GM12878 (cell line): ENCODE results near the gene ZNF83. TPM values are rescaled to one million over a fixed set of nuclear protein-coding genes. Genes with fewer than 3 reads are reported as not detected.

ENCODE experiments used
- ATAC-seq: fragments of 200-7000 bp; cut with Tn5 transposase; 3 replicates; pipeline ENCODE4 v1.9.1; 2020; ENCODE audit warnings: mild to moderate bottlenecking, moderate library complexity
- BruUV-seq: library from RNA; stranded (reverse); fragments of 400-500 nt; replicated peaks from 2 replicates; lab custom pipeline; 2021; lab: Mats Ljungman, UMichigan
- CTCF ChIA-PET: fragments of 300-600 bp; sonication (Branson Sonifier 250); formaldehyde crosslinking; extraction: SDS; loops from one replicate; lab custom pipeline; 2021; ENCODE audit warnings: inconsistent platforms; lab: Yijun Ruan, JAX
- POLR2A ChIA-PET: fragments of 350-600 bp; formaldehyde crosslinking; extraction: SDS; loops from one replicate; lab custom pipeline; 2021; ENCODE audit warnings: inconsistent platforms; lab: Charles Lee
- RAD21 ChIA-PET: fragments of 300-600 bp; sonication (Branson Sonifier 250); formaldehyde crosslinking; loops from one replicate; lab custom pipeline; 2023; ENCODE audit warnings: antibody characterized with exemption; ENCODE audit not compliant: unreplicated experiment; lab: Charles Lee
- SMC1A ChIA-PET: fragments of 300-600 bp; sonication (Branson Sonifier 250); formaldehyde crosslinking; loops from one replicate; lab custom pipeline; 2023; ENCODE audit not compliant: unreplicated experiment, uncharacterized antibody; lab: Charles Lee
- DNase-seq: peaks from one replicate; pipeline ENCODE4 v3.0.0-alpha.2; 2011; ENCODE audit warnings: low read depth, low spot score
- FAIRE-seq: peaks from 3 replicates; lab custom pipeline; 2011; peaks lifted over from hg19 to GRCh38; lab: Jason Lieb, UNC
- H2AFZ ChIP-seq: 2 replicates; pipeline ENCODE4 v1.6.0; 2011; ENCODE audit warnings: low read depth, low read length, control low read depth; ENCODE audit not compliant: control insufficient read depth
- H3K27ac ChIP-seq: 2 replicates; pipeline ENCODE4 v1.5.1; 2011; ENCODE audit warnings: control low read depth; ENCODE audit not compliant: control insufficient read depth, insufficient read depth
- H3K27me3 ChIP-seq, 2 experiments: replicated peaks in 1 of 2; 2 replicates each; pipeline versions ENCODE4 v1.6.0 to v1.6.1; 2011; ENCODE audit warnings: low read length in 1 of 2; ENCODE audit not compliant: control insufficient read depth in 2 of 2, insufficient read depth in 2 of 2
- H3K36me3 ChIP-seq, 2 experiments: 2 replicates each; pipeline ENCODE4 v1.5.1; 2011; ENCODE audit warnings: low read length in 1 of 2; ENCODE audit not compliant: control insufficient read depth in 2 of 2, insufficient read depth in 2 of 2
- H3K4me1 ChIP-seq: 2 replicates; pipeline ENCODE4 v1.6.1; 2011; ENCODE audit warnings: mild to moderate bottlenecking, low read length, moderate library complexity, mixed read lengths; ENCODE audit not compliant: control insufficient read depth, insufficient read depth
- H3K4me2 ChIP-seq: 2 replicates; pipeline ENCODE4 v1.6.0; 2011; ENCODE audit warnings: control low read depth; ENCODE audit not compliant: control insufficient read depth, insufficient read depth
- H3K4me3 ChIP-seq: fragments of 200-600 bp; sonication (generic); 2 replicates; pipeline ENCODE4 v1.5.1; 2016
- H3K79me2 ChIP-seq: 2 replicates; pipeline ENCODE4 v1.6.0; 2011; ENCODE audit warnings: low read length; ENCODE audit not compliant: control insufficient read depth, insufficient read depth
- H3K9ac ChIP-seq: 2 replicates; pipeline ENCODE4 v1.8.0; 2011; ENCODE audit warnings: low read length, control low read depth, mixed read lengths; ENCODE audit not compliant: control insufficient read depth, insufficient read depth
- H3K9me3 ChIP-seq: replicated peaks from 3 replicates; pipeline ENCODE4 v1.5.1; 2011; ENCODE audit warnings: mild to moderate bottlenecking, low read length; ENCODE audit not compliant: control insufficient read depth, insufficient read depth
- H4K20me1 ChIP-seq: 2 replicates; pipeline ENCODE4 v1.6.0; 2011; ENCODE audit not compliant: control insufficient read depth, insufficient read depth
- CEBPB ChIP-seq, 2 experiments: fragments of 150-350 bp in 1 of 2; IDR thresholded peaks; 2 replicates each; pipeline ENCODE4 v1.6.1; 2012 to 2014; ENCODE audit warnings: low read depth in 2 of 2, low read length in 2 of 2, borderline replicate concordance in 1 of 2, inconsistent platforms in 1 of 2
- CHD1 ChIP-seq: IDR thresholded peaks from 2 replicates; pipeline ENCODE4 v1.6.1; 2012; ENCODE audit warnings: low read depth, low read length, improper control_type of control experiment
- FOXM1 ChIP-seq: IDR thresholded peaks from 2 replicates; pipeline ENCODE4 v1.6.1; 2012; ENCODE audit warnings: low read depth, mild to moderate bottlenecking, inconsistent platforms, low read length, moderate library complexity
- GATAD2B ChIP-seq: fragments of 450-650 bp; conservative IDR thresholded peaks from 2 replicates; pipeline ENCODE4 v1.6.1; 2017; ENCODE audit warnings: low read depth, mild to moderate bottlenecking, moderate library complexity
- IKZF2 ChIP-seq, 2 experiments: fragments of 450-650 bp; IDR thresholded peaks; 2 replicates each; pipeline ENCODE4 v1.6.1; 2017; ENCODE audit warnings: mild to moderate bottlenecking in 2 of 2, moderate library complexity in 2 of 2
- POU2F2 ChIP-seq: IDR thresholded peaks from 3 replicates; pipeline ENCODE4 v1.6.1; 2011; ENCODE audit warnings: low read depth, mild to moderate bottlenecking, low read length, borderline replicate concordance
- RBBP5 ChIP-seq: fragments of 200-600 bp; sonication (generic); conservative IDR thresholded peaks from 2 replicates; pipeline ENCODE4 v1.6.1; 2016
- TCF12 ChIP-seq: IDR thresholded peaks from 2 replicates; pipeline ENCODE4 v1.6.1; 2011; ENCODE audit warnings: low read depth, mild to moderate bottlenecking, low read length
- ZBED1 ChIP-seq: IDR thresholded peaks from 2 replicates; pipeline ENCODE4 v1.6.1; 2016; ENCODE audit warnings: borderline replicate concordance
- ZNF217 ChIP-seq: fragments of 450-650 bp; IDR thresholded peaks from 2 replicates; pipeline ENCODE4 v1.6.1; 2017; ENCODE audit warnings: antibody characterized with exemption, mild to moderate bottlenecking
- ZNF24 ChIP-seq: fragments of 450-650 bp; IDR thresholded peaks from 2 replicates; pipeline ENCODE4 v1.6.1; 2017; ENCODE audit warnings: antibody characterized with exemption, mild to moderate bottlenecking
- WGBS: methylation state at CpG from one replicate; pipeline ENCODE4 v1.1.6; 2016; ENCODE audit warnings: low lambda C conversion rate; ENCODE audit not compliant: insufficient replicate concordance, insufficient coverage; ENCODE audit errors: missing lambda C conversion rate; 5-methylcytosine and 5-hydroxymethylcytosine counted together
- in situ Hi-C: fragments of 300-500 bp; cut with MboI; formaldehyde crosslinking; loops from 9 replicates; pipeline ENCODE4 v1.14.3; 2018; ENCODE audit warnings: mixed read lengths
- intact Hi-C: fragments of 100-400 bp; cut with micrococcal nuclease; formaldehyde crosslinking; loops from one replicate; pipeline ENCODE4 v1.14.2; 2022; ENCODE audit not compliant: unreplicated experiment
- polyA plus RNA-seq, 11 experiments: library from polyadenylated mRNA; depleted of rRNA in 4 of 11; unstranded in 6 of 11; stranded (reverse) in 5 of 11; fragments of >200 nt; fragmentation: Nextera tagmentation in 4 of 11; fragmentation: Illumina TruSeq in 1 of 11; extraction: Ambion mirVana in 4 of 11; extraction: Trizol in 1 of 11; gene quantifications; 1 replicate in 1 of 11; 2 replicates in 10 of 11; pipeline versions ENCODE4 v1.2.1 to v1.2.3, GENCODE V29; 2011 to 2016; ENCODE audit warnings: inconsistent platforms in 2 of 11, missing spikeins in 2 of 11, low read depth in 1 of 11
- total RNA-seq, 4 experiments: library from RNA; depleted of rRNA in 3 of 4; stranded (reverse); fragments of >200 nt in 3 of 4; fragmentation: Illumina TruSeq in 1 of 4; extraction: Trizol in 1 of 4; gene quantifications; 2 replicates each; pipeline versions ENCODE4 v1.2.1 to v1.2.3, GENCODE V29; 2013 to 2021
- TF ChIP-seq, protein P1 (sequence below): fragments of 450-650 bp; IDR thresholded peaks from 2 replicates; pipeline ENCODE4 v1.6.1; 2017; ENCODE audit warnings: mild to moderate bottlenecking, low read depth, inconsistent platforms; ENCODE audit not compliant: poor library complexity, severe bottlenecking
- TF ChIP-seq, protein P2 (sequence below): fragments of 450-650 bp; IDR thresholded peaks from 2 replicates; pipeline ENCODE4 v1.6.1; 2017; ENCODE audit warnings: borderline replicate concordance
- TF ChIP-seq, protein P3 (sequence below): IDR thresholded peaks from 2 replicates; pipeline ENCODE4 v1.6.1; 2012; ENCODE audit warnings: mild to moderate bottlenecking, low read depth, low read length
- TF ChIP-seq, protein P4 (sequence below): IDR thresholded peaks from 2 replicates; pipeline ENCODE4 v1.6.1; 2011; ENCODE audit warnings: low read depth, mild to moderate bottlenecking, low read length, moderate library complexity, borderline replicate concordance; ENCODE audit errors: extremely low read depth

The ZNF83 gene
- total and polyA plus RNA-seq, 10 of the 15 experiments (the other 5 are each of a cell fraction or from before 2014, with no cell fraction given) = 9.9 to 90.1 (median 18.7) TPM

DNA sequence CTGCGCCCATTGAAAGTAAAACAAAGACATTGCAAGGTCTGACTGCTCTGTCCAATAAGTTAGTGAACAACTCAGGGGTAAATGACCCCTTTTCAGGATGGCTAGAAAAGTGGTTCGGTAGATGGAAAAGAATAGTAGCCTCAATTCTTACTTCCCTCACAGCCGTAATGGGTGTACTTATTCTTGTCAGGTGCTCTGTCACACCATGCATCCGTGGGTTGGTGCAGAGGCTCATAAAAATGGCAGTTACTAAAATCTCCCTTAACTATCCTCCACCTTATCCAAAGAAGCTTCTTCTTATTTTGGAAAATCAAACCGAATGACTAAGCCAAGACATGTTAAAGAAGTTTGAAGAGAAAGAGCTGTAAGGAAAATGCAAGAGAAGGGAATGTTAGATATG, 31.4 kb upstream of the ZNF83 start:
- intact Hi-C loops = no loop called here
- ATAC-seq (no peak), DNase-seq (no peak), FAIRE-seq (no peak)
- Histone ChIP-seq H3K4me2 (no peak overlapping the region), H3K4me1 (no peaks in the 10 kb centered on the region), H3K79me2 (no peaks in the 10 kb centered on the region), H3K9ac (no peak overlapping the region), H3K9me3 (peaks cover 2% of the 10 kb centered on the region; the same call in 1 of the 3 replicates), H3K36me3 (no peaks in the 10 kb centered on the region), H4K20me1 (no peaks in the 10 kb centered on the region), H2AFZ (no peak overlapping the region), H3K27me3 (no peaks in the 10 kb centered on the region), H3K27ac (no peak overlapping the region), H3K4me3 (no peak overlapping the region)
- in situ Hi-C loops = no loop called here
- CTCF ChIA-PET = interaction anchor here (0.6 to 1.4 kb wide), 2 partner anchors 13 to 41 kb away, joined by 3 read pairs; no protein-coding TSS in a partner anchor
- POLR2A ChIA-PET = no interaction called here
- RAD21 ChIA-PET = no interaction called here
- WGBS = 99% methylated on average over 5 of the region's 5 CpGs
- no TSS peak for BruUV-seq
- SMC1A ChIA-PET = interaction anchor here (0.9 kb wide), 1 partner anchor 9 kb away, joined by 3 read pairs; no protein-coding TSS in a partner anchor
- TF ChIP-seq RBBP5 = no peak
- TF ChIP-seq, protein P1, sequence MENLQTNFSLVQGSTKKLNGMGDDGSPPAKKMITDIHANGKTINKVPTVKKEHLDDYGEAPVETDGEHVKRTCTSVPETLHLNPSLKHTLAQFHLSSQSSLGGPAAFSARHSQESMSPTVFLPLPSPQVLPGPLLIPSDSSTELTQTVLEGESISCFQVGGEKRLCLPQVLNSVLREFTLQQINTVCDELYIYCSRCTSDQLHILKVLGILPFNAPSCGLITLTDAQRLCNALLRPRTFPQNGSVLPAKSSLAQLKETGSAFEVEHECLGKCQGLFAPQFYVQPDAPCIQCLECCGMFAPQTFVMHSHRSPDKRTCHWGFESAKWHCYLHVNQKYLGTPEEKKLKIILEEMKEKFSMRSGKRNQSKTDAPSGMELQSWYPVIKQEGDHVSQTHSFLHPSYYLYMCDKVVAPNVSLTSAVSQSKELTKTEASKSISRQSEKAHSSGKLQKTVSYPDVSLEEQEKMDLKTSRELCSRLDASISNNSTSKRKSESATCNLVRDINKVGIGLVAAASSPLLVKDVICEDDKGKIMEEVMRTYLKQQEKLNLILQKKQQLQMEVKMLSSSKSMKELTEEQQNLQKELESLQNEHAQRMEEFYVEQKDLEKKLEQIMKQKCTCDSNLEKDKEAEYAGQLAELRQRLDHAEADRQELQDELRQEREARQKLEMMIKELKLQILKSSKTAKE = no peak
- TF ChIP-seq ZNF24 = no peak
- no peak for TF ChIP-seq CEBPB (IDR thresholded peaks at IDR 0.05; ENCODE audit: borderline replicate concordance in 1 of 2, low read depth in 2 of 2, low read length in 2 of 2)
- no peak for TF ChIP-seq IKZF2 (IDR thresholded peaks at IDR 0.05)
- no peak for TF ChIP-seq ZBED1
- TF ChIP-seq TCF12 = no peak
- TF ChIP-seq POU2F2 = no peak
- TF ChIP-seq GATAD2B = no peak
- no peak for TF ChIP-seq ZNF217
- TF ChIP-seq, protein P2, sequence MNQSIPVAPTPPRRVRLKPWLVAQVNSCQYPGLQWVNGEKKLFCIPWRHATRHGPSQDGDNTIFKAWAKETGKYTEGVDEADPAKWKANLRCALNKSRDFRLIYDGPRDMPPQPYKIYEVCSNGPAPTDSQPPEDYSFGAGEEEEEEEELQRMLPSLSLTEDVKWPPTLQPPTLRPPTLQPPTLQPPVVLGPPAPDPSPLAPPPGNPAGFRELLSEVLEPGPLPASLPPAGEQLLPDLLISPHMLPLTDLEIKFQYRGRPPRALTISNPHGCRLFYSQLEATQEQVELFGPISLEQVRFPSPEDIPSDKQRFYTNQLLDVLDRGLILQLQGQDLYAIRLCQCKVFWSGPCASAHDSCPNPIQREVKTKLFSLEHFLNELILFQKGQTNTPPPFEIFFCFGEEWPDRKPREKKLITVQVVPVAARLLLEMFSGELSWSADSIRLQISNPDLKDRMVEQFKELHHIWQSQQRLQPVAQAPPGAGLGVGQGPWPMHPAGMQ = no peak
- TF ChIP-seq FOXM1 = no peak
- TF ChIP-seq, protein P3, sequence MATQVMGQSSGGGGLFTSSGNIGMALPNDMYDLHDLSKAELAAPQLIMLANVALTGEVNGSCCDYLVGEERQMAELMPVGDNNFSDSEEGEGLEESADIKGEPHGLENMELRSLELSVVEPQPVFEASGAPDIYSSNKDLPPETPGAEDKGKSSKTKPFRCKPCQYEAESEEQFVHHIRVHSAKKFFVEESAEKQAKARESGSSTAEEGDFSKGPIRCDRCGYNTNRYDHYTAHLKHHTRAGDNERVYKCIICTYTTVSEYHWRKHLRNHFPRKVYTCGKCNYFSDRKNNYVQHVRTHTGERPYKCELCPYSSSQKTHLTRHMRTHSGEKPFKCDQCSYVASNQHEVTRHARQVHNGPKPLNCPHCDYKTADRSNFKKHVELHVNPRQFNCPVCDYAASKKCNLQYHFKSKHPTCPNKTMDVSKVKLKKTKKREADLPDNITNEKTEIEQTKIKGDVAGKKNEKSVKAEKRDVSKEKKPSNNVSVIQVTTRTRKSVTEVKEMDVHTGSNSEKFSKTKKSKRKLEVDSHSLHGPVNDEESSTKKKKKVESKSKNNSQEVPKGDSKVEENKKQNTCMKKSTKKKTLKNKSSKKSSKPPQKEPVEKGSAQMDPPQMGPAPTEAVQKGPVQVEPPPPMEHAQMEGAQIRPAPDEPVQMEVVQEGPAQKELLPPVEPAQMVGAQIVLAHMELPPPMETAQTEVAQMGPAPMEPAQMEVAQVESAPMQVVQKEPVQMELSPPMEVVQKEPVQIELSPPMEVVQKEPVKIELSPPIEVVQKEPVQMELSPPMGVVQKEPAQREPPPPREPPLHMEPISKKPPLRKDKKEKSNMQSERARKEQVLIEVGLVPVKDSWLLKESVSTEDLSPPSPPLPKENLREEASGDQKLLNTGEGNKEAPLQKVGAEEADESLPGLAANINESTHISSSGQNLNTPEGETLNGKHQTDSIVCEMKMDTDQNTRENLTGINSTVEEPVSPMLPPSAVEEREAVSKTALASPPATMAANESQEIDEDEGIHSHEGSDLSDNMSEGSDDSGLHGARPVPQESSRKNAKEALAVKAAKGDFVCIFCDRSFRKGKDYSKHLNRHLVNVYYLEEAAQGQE = no peak
- TF ChIP-seq, protein P4, sequence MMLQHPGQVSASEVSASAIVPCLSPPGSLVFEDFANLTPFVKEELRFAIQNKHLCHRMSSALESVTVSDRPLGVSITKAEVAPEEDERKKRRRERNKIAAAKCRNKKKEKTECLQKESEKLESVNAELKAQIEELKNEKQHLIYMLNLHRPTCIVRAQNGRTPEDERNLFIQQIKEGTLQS = no peak
- no peak for TF ChIP-seq CHD1
